Measurements from ENCODE around the gene RELL2. TPM values are rescaled to one million over a fixed set of nuclear protein-coding genes. Genes with fewer than 3 reads are reported as not detected.

The RELL2 gene
- polyA plus RNA-seq (2012; rRNA removed): 15.6 and 16.1 TPM in 2 replicates
- 8.0 and 12.2 TPM in 2 replicates for polyA plus RNA-seq (2012; cell fraction: cytosol; rRNA removed)
- 46.7 and 59.2 TPM in 2 replicates for polyA plus RNA-seq (2012; cell fraction: nucleus; rRNA removed)

- peak within 1 kb of the TSS; percentile 99 for H3K4me2 ChIP-seq
- TF ChIP-seq MXI1 (IDR thresholded peaks at IDR 0.05; ENCODE audit: low read depth, low read length) (peak; percentile 45; the same call in 1 of the 2 replicates), NRF1 (IDR thresholded peaks at IDR 0.05; ENCODE audit: low read depth, low read length) (peak; percentile 72), TAF1 (IDR thresholded peaks at IDR 0.05; ENCODE audit: borderline replicate concordance, low read depth, low read length) (peak; percentile 61; the same call in 1 of the 2 replicates), JUND (IDR thresholded peaks at IDR 0.05) (no peak), POLR2AphosphoS5 (IDR thresholded peaks at IDR 0.05; ENCODE audit: low read depth, low read length) (peak; percentile 76; the same call in 1 of the 2 replicates)
- TF ChIP-seq, protein P1, sequence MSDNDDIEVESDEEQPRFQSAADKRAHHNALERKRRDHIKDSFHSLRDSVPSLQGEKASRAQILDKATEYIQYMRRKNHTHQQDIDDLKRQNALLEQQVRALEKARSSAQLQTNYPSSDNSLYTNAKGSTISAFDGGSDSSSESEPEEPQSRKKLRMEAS (IDR thresholded peaks at IDR 0.05; ENCODE audit: low read depth): peak; percentile 49; the same call in 1 of the 2 replicates
- TF ChIP-seq, protein P2, sequence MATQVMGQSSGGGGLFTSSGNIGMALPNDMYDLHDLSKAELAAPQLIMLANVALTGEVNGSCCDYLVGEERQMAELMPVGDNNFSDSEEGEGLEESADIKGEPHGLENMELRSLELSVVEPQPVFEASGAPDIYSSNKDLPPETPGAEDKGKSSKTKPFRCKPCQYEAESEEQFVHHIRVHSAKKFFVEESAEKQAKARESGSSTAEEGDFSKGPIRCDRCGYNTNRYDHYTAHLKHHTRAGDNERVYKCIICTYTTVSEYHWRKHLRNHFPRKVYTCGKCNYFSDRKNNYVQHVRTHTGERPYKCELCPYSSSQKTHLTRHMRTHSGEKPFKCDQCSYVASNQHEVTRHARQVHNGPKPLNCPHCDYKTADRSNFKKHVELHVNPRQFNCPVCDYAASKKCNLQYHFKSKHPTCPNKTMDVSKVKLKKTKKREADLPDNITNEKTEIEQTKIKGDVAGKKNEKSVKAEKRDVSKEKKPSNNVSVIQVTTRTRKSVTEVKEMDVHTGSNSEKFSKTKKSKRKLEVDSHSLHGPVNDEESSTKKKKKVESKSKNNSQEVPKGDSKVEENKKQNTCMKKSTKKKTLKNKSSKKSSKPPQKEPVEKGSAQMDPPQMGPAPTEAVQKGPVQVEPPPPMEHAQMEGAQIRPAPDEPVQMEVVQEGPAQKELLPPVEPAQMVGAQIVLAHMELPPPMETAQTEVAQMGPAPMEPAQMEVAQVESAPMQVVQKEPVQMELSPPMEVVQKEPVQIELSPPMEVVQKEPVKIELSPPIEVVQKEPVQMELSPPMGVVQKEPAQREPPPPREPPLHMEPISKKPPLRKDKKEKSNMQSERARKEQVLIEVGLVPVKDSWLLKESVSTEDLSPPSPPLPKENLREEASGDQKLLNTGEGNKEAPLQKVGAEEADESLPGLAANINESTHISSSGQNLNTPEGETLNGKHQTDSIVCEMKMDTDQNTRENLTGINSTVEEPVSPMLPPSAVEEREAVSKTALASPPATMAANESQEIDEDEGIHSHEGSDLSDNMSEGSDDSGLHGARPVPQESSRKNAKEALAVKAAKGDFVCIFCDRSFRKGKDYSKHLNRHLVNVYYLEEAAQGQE (IDR thresholded peaks at IDR 0.05; ENCODE audit: low read depth, low read length): no peak
- H3K4me3 ChIP-seq (ENCODE audit: low read depth in 2 of 2, low read length in 1 of 2): peak within 1 kb of the TSS; percentile 93 to 99
- ChIA-PET CTCF (interaction anchor here (0.7 to 19.7 kb wide), 12 partner anchors 10 to 324 kb away, joined by 3 to 207 read pairs (median 5); partner anchors contain the start of genes DIAPH1 and FCHSD1), POLR2A (interaction anchor here (0.9 to 2.9 kb wide), 10 partner anchors 9 to 341 kb away, joined by 3 to 18 read pairs (median 5); partner anchors contain the start of genes DIAPH1, FCHSD1 and PCDH1)
- peaks cover 13% of the 10 kb centered on the region for H4K20me1 ChIP-seq (ENCODE audit: insufficient read depth)
- H3K36me3 ChIP-seq (replicated peaks in 1 of 2; ENCODE audit: control insufficient read depth in 1 of 2, insufficient read depth in 2 of 2, low read length in 1 of 2): peaks cover 18 to 31% of the 10 kb centered on the region in 2 experiments
- H3K9ac ChIP-seq: peak within 1 kb of the TSS; percentile 83
- H3K27ac ChIP-seq (ENCODE audit: low read depth in 2 of 2, low read length in 1 of 2): peak within 1 kb of the TSS; percentile 66 to 89
- H3K9me3 ChIP-seq: no peaks in the 10 kb centered on the region
- H3F3A ChIP-seq (replicated peaks; ENCODE audit: insufficient read depth): no peaks in the 10 kb centered on the region
- peak within 1 kb of the TSS; percentile 92 for H2AFZ ChIP-seq (ENCODE audit: low read depth)
- peaks cover 50% of the 10 kb centered on the region for H3K79me2 ChIP-seq (ENCODE audit: insufficient read depth)
- WGBS (ENCODE audit: low lambda C conversion rate): 2% methylated on average over 38 of the region's 55 CpGs
- peaks cover 5 to 28% of the 10 kb centered on the region in 2 experiments; a peak in 3 of 4 replicates for H3K4me1 ChIP-seq (ENCODE audit: control insufficient read depth in 1 of 2, insufficient read depth in 2 of 2, low read depth in 1 of 2, low read length in 1 of 2)
- H3K9me2 ChIP-seq: no peaks in the 10 kb centered on the region
- H3K27me3 ChIP-seq (ENCODE audit: insufficient read depth): no peaks in the 10 kb centered on the region
- peak; percentile 99 for DNase-seq
These were observed at the start of gene RELL2, which contains the start of gene HDAC3 for GRCh38 chr5:141636413-141637122. Gene RELL2 (plus strand): TSS chr5:141636997. CDS start chr5:141638226, 1,229 bp downstream. Gene HDAC3 (minus strand): TSS chr5:141636849. CDS start chr5:141636790, 59 bp downstream.

DNA sequence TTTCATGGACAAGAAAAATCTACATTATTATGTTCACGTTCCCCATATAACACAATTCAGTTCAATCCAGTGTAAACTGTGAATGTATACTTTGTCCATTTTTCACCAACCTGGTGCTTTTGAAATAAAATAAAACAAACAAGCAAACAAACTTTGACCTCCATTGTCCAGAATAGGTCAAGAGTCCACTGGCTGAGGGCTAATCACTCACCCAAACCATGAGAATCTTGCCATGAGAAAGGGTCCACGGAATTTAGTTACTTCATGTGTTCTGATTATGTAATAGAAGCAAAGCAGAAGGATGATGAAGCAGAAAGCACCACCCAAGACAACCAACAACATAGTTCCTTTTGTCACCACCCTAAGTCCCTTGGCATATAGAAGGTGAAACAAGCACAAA is 46.7 kb upstream of the RELL2 start:
- DNase-seq: no peak
- no peak overlapping the region for H2AFZ ChIP-seq (ENCODE audit: low read depth)
- H4K20me1 ChIP-seq (ENCODE audit: insufficient read depth): peaks cover 7% of the 10 kb centered on the region; the same call in 1 of the 2 replicates
- H3K9ac ChIP-seq: no peak overlapping the region
- 95% methylated on average over 2 of the region's 2 CpGs for WGBS (ENCODE audit: low lambda C conversion rate)
- H3K9me3 ChIP-seq: no peaks in the 10 kb centered on the region
- no peaks in the 10 kb centered on the region for H3K27me3 ChIP-seq (ENCODE audit: insufficient read depth)
- no peak overlapping the region for H3K27ac ChIP-seq (ENCODE audit: low read depth in 2 of 2, low read length in 1 of 2)
- no peaks in the 10 kb centered on the region for H3K4me1 ChIP-seq (ENCODE audit: control insufficient read depth in 1 of 2, insufficient read depth in 2 of 2, low read depth in 1 of 2, low read length in 1 of 2)
- H3F3A ChIP-seq (replicated peaks; ENCODE audit: insufficient read depth): peaks cover 3% of the 10 kb centered on the region
- no peak overlapping the region for H3K4me3 ChIP-seq (ENCODE audit: low read depth in 2 of 2, low read length in 1 of 2)
- H3K79me2 ChIP-seq (ENCODE audit: insufficient read depth): peaks cover 53% of the 10 kb centered on the region
- H3K36me3 ChIP-seq (replicated peaks in 1 of 2; ENCODE audit: control insufficient read depth in 1 of 2, insufficient read depth in 2 of 2, low read length in 1 of 2): peaks cover 17 to 19% of the 10 kb centered on the region in 2 experiments
- no peaks in the 10 kb centered on the region for H3K9me2 ChIP-seq
- CTCF ChIA-PET: interaction anchor here (1.1 to 6.6 kb wide), 5 partner anchors 8 to 45 kb away, joined by 3 to 280 read pairs (median 6); partner anchors contain the start of genes DIAPH1, HDAC3 and RELL2
- no peak overlapping the region for H3K4me2 ChIP-seq
- TF ChIP-seq CTCF (IDR thresholded peaks at IDR 0.05): no peak
- no peak for TF ChIP-seq GABPA (IDR thresholded peaks at IDR 0.05; ENCODE audit: low read depth)
- TF ChIP-seq, protein P3, sequence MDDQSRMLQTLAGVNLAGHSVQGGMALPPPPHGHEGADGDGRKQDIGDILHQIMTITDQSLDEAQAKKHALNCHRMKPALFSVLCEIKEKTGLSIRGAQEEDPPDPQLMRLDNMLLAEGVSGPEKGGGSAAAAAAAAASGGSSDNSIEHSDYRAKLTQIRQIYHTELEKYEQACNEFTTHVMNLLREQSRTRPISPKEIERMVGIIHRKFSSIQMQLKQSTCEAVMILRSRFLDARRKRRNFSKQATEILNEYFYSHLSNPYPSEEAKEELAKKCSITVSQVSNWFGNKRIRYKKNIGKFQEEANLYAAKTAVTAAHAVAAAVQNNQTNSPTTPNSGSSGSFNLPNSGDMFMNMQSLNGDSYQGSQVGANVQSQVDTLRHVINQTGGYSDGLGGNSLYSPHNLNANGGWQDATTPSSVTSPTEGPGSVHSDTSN (IDR thresholded peaks at IDR 0.05): no peak
- TF ChIP-seq EZH2phosphoT487 (IDR thresholded peaks at IDR 0.05; ENCODE audit: borderline replicate concordance, low read depth): no peak
- POLR2A ChIA-PET: no interaction called here

All from SK-N-SH (cell line).